RWPE1 (cell line): ENCODE measurements around the gene IRS2.

Source experiments
- CTCF ChIA-PET: fragments of 350-600 bp; sonication (Branson Sonifier 250); formaldehyde crosslinking; extraction: SDS; loops from one replicate; lab custom pipeline; 2021; lab: Yijun Ruan, JAX
- POLR2A ChIA-PET: fragments of 400-600 bp; formaldehyde crosslinking; extraction: SDS; loops from one replicate; lab custom pipeline; 2020; ENCODE audit warnings: antibody characterized with exemption; ENCODE audit not compliant: low non-redundant PET; lab: Yijun Ruan, JAX
- DNase-seq: peaks from one replicate; pipeline ENCODE4 v3.0.0; 2012; ENCODE audit warnings: low spot score
- H3K27ac ChIP-seq: fragments of 450-650 bp; 2 replicates; pipeline ENCODE4 v1.5.1; 2017
- CTCF ChIP-seq: fragments of 450-650 bp; conservative IDR thresholded peaks from 2 replicates; pipeline ENCODE4 v1.5.1; 2017; ENCODE audit warnings: low read depth, mild to moderate bottlenecking

The IRS2 gene

GRCh38 chr13:109728061-109728460 lies 58.3 kb downstream of the IRS2 start:
- TF ChIP-seq CTCF, result no peak
- no peak for DNase-seq
- POLR2A ChIA-PET, result no interaction called here
- CTCF ChIA-PET, result interaction anchor here (1.1 kb wide), 1 partner anchor 10 kb away, joined by 3 read pairs; no protein-coding TSS in a partner anchor
- no peak overlapping the region for H3K27ac ChIP-seq

GRCh38 chr13:109727251-109727650 lies 59.1 kb downstream of the IRS2 start:
- no peak overlapping the region for H3K27ac ChIP-seq
- TF ChIP-seq CTCF, result no peak
- no peak for DNase-seq
- POLR2A ChIA-PET, result no interaction called here
- CTCF ChIA-PET, result interaction anchor here (0.6 kb wide), 1 partner anchor 10 kb away, joined by 3 read pairs; no protein-coding TSS in a partner anchor

- CTCF ChIA-PET, result no interaction called here
- no peak overlapping the region for H3K27ac ChIP-seq
- no peak for DNase-seq
- POLR2A ChIA-PET, result no interaction called here
- no peak for TF ChIP-seq CTCF
Observed at GRCh38 chr13:109725995-109726637, 60.3 kb downstream of the IRS2 start.

GRCh38 chr13:109725297-109725696 lies 61.1 kb downstream of the IRS2 start:
- no peak overlapping the region for H3K27ac ChIP-seq
- CTCF ChIA-PET, result interaction anchor here (0.5 kb wide), 1 partner anchor 14 kb away, joined by 4 read pairs; no protein-coding TSS in a partner anchor
- no peak for DNase-seq
- no peak for TF ChIP-seq CTCF
- POLR2A ChIA-PET, result no interaction called here

GRCh38 chr13:109724603-109725002 lies 61.8 kb downstream of the IRS2 start:
- H3K27ac ChIP-seq, result no peak overlapping the region
- no peak for DNase-seq
- POLR2A ChIA-PET, result no interaction called here
- no peak for TF ChIP-seq CTCF
- CTCF ChIA-PET, result no interaction called here

GRCh38 chr13:109723046-109723445 lies 63.3 kb downstream of the IRS2 start:
- DNase-seq, result no peak
- ChIA-PET CTCF (no interaction called here), POLR2A (no interaction called here)
- no peak for TF ChIP-seq CTCF
- H3K27ac ChIP-seq, result no peak overlapping the region
